GM18498 (cell line): Measurements from ENCODE around the gene CNTFR.

Experiments
- ATAC-seq: cut with Tn5 transposase; IDR thresholded peaks from one replicate; pipeline ENCODE4 v1.9.1; 2021; ENCODE audit warnings: mild to moderate bottlenecking, moderate library complexity; ENCODE audit not compliant: unreplicated experiment

CNTFR gene

GRCh38 chr9:34510497-34511468 lies 78.7 kb downstream of the CNTFR start:
- ATAC-seq, result no peak

DNA sequence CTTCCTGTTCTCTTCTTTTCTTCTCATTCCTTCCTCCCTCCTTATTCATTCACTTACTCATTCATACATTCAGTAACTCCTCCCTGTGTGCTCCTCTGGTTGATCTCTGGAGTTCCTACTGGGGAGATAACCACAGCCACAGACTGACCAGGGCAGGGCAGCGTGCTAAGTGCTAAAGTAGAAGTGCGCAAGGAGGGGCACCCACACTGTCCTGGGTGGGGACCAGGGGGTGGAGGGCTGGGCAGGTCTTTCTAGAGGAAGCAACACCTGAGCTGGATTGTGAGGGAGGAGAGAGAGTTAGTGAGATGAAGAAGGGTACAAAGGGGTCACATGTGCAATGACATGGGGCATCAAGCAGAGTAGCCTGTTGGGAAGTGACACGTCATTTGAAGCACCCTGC lies 80.6 kb downstream of the CNTFR start:
- ATAC-seq, result no peak

- no peak for ATAC-seq
These were observed 81.1 kb downstream of the CNTFR start for GRCh38 chr9:34508463-34508862.

- no peak for ATAC-seq
These were observed 81.6 kb downstream of the CNTFR start for GRCh38 chr9:34507966-34508365.

GRCh38 chr9:34507556-34507955 lies 82.0 kb downstream of the CNTFR start:
- no peak for ATAC-seq

- ATAC-seq, result no peak
These were observed 82.9 kb downstream of the CNTFR start for GRCh38 chr9:34506623-34507022.

DNA sequence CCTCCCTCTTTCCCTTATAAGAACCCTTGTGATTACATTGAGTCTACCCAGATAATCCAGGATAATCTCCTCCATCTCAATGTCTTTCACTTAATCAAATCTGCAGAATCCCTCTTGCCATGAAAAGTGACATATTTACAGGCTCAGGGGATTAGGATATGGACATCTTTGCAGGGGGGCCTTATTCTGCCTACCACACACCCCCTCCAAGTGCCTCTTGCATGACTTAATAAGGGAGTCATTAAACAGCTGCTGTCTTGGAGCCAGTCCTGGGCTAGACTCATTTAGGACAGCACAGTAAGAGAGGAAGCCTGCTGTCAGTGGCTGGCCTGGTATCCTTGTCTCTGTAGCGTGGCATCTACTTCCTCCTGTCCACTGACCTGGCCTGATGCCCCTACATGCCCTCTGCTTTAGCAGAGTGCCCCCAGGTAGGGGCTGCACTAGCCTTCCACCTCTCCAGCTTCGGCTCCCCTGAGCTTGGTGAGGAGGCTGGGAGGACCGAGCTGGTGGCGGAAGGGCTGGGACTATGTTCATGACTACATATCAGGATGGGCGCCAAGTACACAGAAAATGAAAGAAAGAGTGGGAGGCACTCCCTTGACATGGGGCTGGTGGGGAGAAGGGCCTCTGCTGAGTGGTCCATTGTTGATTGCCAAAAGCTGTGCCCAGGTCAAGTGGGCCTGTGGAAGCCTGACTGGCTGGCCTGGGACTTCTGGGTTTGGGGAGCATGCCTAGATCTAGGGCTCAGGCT lies 84.0 kb downstream of the CNTFR start:
- ATAC-seq, result no peak

DNA sequence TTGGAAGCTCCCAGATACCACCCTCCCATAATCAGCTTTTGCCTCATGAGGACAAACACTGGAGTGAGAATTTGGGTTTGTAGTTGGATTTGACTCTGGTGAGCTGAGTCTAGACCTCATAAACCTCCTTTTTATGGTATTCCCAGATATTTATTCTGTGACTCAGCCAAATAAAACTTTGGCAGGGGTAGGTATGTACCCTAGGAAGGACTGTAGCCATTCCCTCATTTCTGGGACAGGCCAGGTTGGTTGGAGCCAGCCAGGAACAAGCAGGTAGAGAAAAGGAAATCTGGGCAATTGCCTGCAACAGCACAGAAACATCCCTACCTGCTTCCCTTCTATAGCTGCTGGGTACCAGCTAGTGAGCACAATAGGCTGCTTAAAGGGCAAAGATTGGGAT lies 86.1 kb downstream of the CNTFR start:
- no peak for ATAC-seq

- ATAC-seq, result no peak
These were observed 86.6 kb downstream of the CNTFR start for GRCh38 chr9:34502891-34503290.

DNA sequence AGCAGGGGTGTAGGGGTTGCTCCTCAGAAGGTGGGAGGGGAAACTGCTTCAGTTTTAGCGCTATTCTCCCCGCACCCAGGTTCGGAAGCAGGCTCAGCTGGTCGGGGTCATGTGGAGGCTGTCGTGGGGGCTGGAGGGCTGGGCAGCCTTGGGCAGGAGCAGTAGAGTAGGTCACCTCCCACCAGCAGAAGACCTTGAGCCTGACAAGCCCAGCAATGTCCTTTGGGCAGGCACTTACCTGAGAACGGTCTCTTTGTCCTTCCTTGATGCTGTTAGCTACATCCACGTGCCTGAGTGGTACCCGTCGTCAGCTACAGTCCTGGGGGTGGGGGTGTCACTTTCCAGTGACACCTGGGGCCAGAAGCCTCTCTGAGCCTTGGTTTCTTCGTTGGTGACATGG lies 87.1 kb downstream of the CNTFR start:
- no peak for ATAC-seq

- ATAC-seq, result no peak
These were observed 87.6 kb downstream of the CNTFR start for GRCh38 chr9:34501889-34502425.
